ENCODE data around the gene NDUFS6.

DNA sequence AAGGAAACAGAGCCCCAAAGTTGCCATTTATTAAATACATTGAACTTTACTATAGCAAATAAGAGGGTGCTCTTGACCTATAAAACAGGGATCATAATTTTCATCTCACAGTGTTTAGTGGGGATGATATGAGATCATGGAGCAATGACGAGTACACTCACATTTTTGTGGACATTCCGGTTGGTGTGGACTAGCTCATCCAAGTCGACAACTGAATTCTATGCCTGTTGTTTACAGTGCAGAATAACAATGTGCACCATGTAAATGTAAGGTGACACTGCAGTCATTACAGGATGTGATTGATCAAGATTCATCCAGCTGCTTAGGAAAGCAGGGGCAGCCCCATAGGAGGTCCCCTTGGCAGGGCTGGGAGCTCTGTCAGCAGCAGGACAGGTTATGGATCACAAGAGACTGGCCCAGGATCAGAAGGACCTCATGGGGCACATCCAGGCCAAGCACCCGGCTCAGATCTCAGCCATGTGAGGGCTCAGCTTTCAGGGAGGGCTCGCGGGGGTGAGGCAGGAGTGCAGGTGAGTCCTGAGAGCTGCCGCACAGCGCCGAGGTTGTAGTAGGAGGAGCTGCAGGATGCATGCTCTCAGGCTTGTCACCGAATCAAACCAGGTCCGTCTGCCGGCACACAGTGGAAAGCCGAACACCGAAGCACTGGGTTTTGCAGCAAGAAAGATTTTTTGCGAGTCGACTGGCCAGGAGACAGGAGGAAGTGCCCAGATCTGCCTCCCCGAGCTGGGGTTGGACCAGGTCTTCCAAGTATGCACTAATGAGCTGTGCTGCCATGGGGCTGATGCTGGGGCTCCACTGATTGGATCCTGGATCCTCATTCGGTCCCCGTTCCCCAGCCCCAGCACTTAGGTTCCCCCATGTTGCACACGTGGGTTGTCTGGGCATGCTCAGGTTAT, 29.8 kb upstream of the NDUFS6 start:
- TF ChIP-seq CTCF (IDR thresholded peaks at IDR 0.05) (no peak), POLR2A (IDR thresholded peaks at IDR 0.05) (no peak)
